ENCODE results near the gene ARL13A.

ARL13A gene

DNA sequence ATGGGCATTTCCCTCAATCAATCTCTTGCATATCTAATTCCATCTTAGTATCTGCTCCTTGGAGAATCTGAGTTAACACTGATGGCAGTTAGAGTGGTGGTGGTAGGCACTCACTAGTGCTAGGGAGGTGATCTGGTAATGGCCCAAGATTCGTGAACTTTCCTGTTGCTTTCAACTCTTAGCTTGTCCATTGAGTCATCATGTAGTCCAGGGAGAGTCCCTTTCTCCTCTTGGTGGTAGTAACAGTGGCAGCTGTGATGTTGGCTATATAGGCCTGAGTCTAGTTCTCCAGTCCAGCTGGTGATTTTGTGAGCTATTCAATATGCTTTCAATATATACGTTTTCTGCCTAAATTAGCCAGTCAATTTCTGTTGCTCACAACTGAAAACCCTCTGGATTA is 33.7 kb upstream of the ARL13A start:
- DNase-seq (ENCODE audit: low read depth): no peak
- TF ChIP-seq, protein P1, sequence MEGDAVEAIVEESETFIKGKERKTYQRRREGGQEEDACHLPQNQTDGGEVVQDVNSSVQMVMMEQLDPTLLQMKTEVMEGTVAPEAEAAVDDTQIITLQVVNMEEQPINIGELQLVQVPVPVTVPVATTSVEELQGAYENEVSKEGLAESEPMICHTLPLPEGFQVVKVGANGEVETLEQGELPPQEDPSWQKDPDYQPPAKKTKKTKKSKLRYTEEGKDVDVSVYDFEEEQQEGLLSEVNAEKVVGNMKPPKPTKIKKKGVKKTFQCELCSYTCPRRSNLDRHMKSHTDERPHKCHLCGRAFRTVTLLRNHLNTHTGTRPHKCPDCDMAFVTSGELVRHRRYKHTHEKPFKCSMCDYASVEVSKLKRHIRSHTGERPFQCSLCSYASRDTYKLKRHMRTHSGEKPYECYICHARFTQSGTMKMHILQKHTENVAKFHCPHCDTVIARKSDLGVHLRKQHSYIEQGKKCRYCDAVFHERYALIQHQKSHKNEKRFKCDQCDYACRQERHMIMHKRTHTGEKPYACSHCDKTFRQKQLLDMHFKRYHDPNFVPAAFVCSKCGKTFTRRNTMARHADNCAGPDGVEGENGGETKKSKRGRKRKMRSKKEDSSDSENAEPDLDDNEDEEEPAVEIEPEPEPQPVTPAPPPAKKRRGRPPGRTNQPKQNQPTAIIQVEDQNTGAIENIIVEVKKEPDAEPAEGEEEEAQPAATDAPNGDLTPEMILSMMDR (conservative IDR thresholded peaks at IDR 0.05; ENCODE audit: control insufficient read depth, insufficient read depth, low read depth, low read length): no peak
- H3K4me3 ChIP-seq (ENCODE audit: control insufficient read depth, low read depth, low read length): no peak overlapping the region

DNA sequence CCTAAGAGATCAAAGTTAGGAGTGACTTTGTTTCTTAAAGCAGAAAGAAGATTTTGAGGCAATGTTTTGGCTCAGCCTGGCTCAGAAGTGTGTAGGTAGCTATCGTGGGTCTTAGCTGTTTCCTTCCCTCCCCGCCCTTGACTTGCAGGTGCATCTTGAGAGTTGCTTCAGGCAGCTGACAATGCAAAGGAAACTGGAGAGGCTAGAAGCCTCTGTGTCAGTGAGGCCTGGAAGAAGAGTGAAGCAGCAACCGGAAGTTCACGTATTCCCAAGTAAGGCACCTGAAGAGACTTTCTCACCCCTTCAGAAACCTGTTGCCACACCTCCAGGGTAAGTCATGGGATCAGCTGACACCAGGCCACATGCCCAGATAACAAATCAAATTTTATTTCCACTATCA is 30.2 kb upstream of the ARL13A start:
- DNase-seq (ENCODE audit: low read depth): no peak
- H3K4me3 ChIP-seq (ENCODE audit: control insufficient read depth, low read depth, low read length): no peak overlapping the region
- TF ChIP-seq, protein P1 (conservative IDR thresholded peaks at IDR 0.05; ENCODE audit: control insufficient read depth, insufficient read depth, low read depth, low read length): no peak

DNA sequence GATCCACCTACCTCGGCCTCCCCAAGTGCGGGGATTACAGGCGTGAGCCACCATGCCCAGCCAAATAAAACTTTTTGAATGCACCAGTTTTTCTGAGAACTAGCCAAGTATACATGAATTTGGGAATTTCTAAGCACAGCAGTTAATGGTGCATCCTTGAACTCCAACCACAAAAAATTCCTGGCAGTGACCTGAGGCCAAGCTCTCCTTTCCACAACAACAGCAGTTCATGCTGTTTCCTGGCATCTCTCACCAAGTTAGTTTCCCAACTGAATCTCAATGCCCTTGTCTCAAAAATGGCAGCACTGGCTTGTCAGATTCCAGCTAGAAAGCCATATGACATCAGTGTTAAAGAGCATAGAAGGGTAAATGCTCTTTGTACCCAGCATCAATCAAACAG is 24.9 kb upstream of the ARL13A start:
- H3K4me3 ChIP-seq (ENCODE audit: control insufficient read depth, low read depth, low read length): no peak overlapping the region
- DNase-seq (ENCODE audit: low read depth): no peak
- TF ChIP-seq, protein P1 (conservative IDR thresholded peaks at IDR 0.05; ENCODE audit: control insufficient read depth, insufficient read depth, low read depth, low read length): no peak

DNA sequence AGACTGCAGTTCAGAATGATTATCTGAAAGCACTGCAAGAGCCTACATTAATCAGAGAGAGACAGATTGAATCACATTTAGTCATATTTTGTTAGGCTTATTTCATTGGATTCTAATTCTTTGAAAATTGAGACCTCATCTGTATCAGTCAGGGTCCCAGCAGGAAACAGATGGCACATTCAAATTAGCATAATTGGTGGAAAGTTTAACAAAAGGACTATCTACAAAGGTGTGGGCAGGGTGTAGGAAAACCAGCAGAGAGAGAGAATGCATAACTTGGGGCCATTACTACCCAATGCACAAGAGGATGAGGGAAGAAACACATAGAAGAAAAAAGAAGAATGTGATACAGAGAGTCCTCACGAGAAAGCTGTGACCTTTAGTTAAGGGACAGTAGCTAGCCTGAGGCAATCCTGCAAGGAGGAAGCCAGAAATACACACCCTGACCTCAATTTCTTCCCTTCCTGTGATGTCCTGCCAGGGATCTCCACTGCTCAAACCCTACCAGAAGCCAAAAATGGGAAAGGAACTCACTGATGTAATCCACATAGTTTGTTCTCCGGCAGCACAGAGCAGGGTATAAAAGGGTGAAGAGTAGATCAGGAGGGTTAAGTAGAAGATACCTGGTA is 23.1 kb upstream of the ARL13A start:
- no peak for DNase-seq (ENCODE audit: low read depth)
- no peak overlapping the region for H3K4me3 ChIP-seq (ENCODE audit: control insufficient read depth, low read depth, low read length)
- TF ChIP-seq, protein P1 (conservative IDR thresholded peaks at IDR 0.05; ENCODE audit: control insufficient read depth, insufficient read depth, low read depth, low read length): no peak

DNA sequence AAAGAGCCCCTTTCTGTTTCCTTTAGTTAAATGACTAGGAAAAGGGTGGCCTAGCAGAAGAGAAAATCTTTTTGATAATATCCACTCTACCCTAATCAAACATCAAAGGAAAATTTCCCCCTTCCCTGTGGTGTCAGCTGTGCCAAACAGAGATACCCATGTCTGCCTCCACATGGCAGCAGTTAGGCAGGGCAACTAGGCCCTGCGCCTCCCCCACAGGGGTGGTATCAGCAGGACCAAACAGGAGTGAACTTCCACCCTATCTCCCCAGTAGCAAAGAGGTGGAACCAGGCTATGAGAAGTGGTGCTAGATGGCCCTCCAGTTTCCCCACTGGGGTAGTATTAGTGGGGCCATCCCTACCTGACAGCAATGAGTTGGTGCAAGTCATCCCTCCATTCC is 21.0 kb upstream of the ARL13A start:
- H3K4me3 ChIP-seq (ENCODE audit: control insufficient read depth, low read depth, low read length): no peak overlapping the region
- TF ChIP-seq, protein P1 (conservative IDR thresholded peaks at IDR 0.05; ENCODE audit: control insufficient read depth, insufficient read depth, low read depth, low read length): no peak
- DNase-seq (ENCODE audit: low read depth): no peak

DNA sequence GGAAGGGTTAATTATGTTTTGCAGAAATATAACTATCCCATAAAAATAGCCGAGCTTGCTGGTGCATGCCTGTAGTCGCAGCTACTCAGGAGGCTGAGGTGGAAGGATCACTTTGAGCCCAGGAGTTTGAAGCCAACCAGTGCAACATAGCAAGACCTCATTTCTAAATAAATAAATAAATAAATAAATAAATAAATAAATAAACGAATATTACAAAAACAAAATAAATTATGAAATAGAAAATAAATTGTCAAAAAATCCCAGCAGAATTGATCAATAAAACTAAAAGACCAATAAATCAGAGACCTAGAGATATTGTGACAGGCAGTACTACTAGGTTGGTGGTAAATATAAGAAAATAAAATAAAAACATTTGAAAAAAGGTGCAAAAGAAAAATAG is 6.7 kb upstream of the ARL13A start:
- TF ChIP-seq, protein P1 (conservative IDR thresholded peaks at IDR 0.05; ENCODE audit: control insufficient read depth, insufficient read depth, low read depth, low read length): no peak
- H3K4me3 ChIP-seq (ENCODE audit: control insufficient read depth, low read depth, low read length): no peak overlapping the region
- no peak for DNase-seq (ENCODE audit: low read depth)

DNA sequence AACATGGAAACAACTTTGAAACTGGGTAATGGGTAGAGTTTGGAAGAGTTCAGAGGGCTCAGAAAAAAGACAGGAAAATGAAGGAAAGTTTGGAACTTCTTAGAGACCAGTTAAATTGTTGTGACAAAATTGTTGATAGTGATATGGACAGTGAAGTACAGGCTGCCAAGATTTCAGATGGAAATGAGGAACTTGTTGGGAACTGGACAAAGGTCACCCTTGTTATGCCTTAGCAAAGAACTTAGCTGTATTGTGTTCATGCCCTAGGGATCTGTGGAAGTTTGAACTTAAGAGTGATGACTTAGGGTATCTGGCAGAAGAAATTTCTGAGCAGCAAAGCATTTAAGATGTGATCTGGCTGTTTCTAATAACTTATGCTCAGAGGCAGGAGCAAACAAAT is 5.1 kb upstream of the ARL13A start:
- DNase-seq (ENCODE audit: low read depth): no peak
- no peak overlapping the region for H3K4me3 ChIP-seq (ENCODE audit: control insufficient read depth, low read depth, low read length)
- TF ChIP-seq, protein P1 (conservative IDR thresholded peaks at IDR 0.05; ENCODE audit: control insufficient read depth, insufficient read depth, low read depth, low read length): no peak

Measured in fibroblast of mammary gland (primary cell).